ENCODE measurements around the gene BPIFB3. TPM values are rescaled to one million over a fixed set of nuclear protein-coding genes. Genes with fewer than 3 reads are reported as not detected.

BPIFB3 gene
- total and polyA plus RNA-seq, 2 of the 13 experiments (the other 11 are each of a cell fraction or from before 2014, with no cell fraction given) = 0.09 TPM; not detected in 1

- TF ChIP-seq, protein P1, sequence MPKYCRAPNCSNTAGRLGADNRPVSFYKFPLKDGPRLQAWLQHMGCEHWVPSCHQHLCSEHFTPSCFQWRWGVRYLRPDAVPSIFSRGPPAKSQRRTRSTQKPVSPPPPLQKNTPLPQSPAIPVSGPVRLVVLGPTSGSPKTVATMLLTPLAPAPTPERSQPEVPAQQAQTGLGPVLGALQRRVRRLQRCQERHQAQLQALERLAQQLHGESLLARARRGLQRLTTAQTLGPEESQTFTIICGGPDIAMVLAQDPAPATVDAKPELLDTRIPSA (CRISPR knock-in tag; IDR thresholded peaks at IDR 0.05; ENCODE audit: borderline replicate concordance) = no peak
- TF ChIP-seq, protein P2, sequence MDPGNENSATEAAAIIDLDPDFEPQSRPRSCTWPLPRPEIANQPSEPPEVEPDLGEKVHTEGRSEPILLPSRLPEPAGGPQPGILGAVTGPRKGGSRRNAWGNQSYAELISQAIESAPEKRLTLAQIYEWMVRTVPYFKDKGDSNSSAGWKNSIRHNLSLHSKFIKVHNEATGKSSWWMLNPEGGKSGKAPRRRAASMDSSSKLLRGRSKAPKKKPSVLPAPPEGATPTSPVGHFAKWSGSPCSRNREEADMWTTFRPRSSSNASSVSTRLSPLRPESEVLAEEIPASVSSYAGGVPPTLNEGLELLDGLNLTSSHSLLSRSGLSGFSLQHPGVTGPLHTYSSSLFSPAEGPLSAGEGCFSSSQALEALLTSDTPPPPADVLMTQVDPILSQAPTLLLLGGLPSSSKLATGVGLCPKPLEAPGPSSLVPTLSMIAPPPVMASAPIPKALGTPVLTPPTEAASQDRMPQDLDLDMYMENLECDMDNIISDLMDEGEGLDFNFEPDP (CRISPR knock-in tag; conservative IDR thresholded peaks at IDR 0.05) = no peak
- TF ChIP-seq KDM5A (IDR thresholded peaks at IDR 0.05; ENCODE audit: borderline replicate concordance, low read length) (no peak), ZFP36L1 (CRISPR knock-in tag; IDR thresholded peaks at IDR 0.05) (peak; percentile 66), ZNF746 (CRISPR knock-in tag; IDR thresholded peaks at IDR 0.05) (peak; percentile 99), NR1H2 (CRISPR knock-in tag; IDR thresholded peaks at IDR 0.05; ENCODE audit: borderline replicate concordance, low read depth) (no peak; the same call in 1 of the 2 replicates), NONO (IDR thresholded peaks at IDR 0.05) (no peak), NONO (CRISPR knock-in tag; conservative IDR thresholded peaks at IDR 0.05) (peak; percentile 86), ZNF781 (CRISPR knock-in tag; IDR thresholded peaks at IDR 0.05; ENCODE audit: borderline replicate concordance, not compliant biosample characterization) (peak; percentile 30), ZNF24 (IDR thresholded peaks at IDR 0.05) (no peak), ZNF737 (CRISPR knock-in tag; IDR thresholded peaks at IDR 0.05; ENCODE audit: borderline replicate concordance) (no peak), HMGA1 (CRISPR knock-in tag; conservative IDR thresholded peaks at IDR 0.05) (no peak), MATR3 (CRISPR knock-in tag; IDR thresholded peaks at IDR 0.05) (no peak), POLR2AphosphoS2 (IDR thresholded peaks at IDR 0.05; ENCODE audit: low read depth, low read length) (no peak), ZNF343 (CRISPR knock-in tag; IDR thresholded peaks at IDR 0.05) (0 out of 2 replicates have a peak, but pooled peaks have one; percentile 56), MEIS1 (CRISPR knock-in tag; IDR thresholded peaks at IDR 0.05; ENCODE audit: borderline replicate concordance) (peak; percentile 94; the same call in 1 of the 2 replicates), GTF2F1 (IDR thresholded peaks at IDR 0.05; ENCODE audit: low read length) (no peak), AFF4 (CRISPR knock-in tag; IDR thresholded peaks at IDR 0.05) (no peak; the same call in 1 of the 2 replicates), MED1 (CRISPR knock-in tag; IDR thresholded peaks at IDR 0.05) (peak; percentile 100), ZNF878 (CRISPR knock-in tag; IDR thresholded peaks at IDR 0.05) (peak; percentile 77; the same call in 1 of the 2 replicates), FOXK2 (IDR thresholded peaks at IDR 0.05) (no peak), MLLT10 (CRISPR knock-in tag; IDR thresholded peaks at IDR 0.05) (no peak)
- TF ChIP-seq, protein P3, sequence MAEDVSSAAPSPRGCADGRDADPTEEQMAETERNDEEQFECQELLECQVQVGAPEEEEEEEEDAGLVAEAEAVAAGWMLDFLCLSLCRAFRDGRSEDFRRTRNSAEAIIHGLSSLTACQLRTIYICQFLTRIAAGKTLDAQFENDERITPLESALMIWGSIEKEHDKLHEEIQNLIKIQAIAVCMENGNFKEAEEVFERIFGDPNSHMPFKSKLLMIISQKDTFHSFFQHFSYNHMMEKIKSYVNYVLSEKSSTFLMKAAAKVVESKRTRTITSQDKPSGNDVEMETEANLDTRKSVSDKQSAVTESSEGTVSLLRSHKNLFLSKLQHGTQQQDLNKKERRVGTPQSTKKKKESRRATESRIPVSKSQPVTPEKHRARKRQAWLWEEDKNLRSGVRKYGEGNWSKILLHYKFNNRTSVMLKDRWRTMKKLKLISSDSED (CRISPR knock-in tag; IDR thresholded peaks at IDR 0.05) = 0 out of 2 replicates have a peak, but pooled peaks have one; percentile 47
Measured at GRCh38 chr20:33005908-33006775, 47.6 kb upstream of the BPIFB3 start (continued).
